Dedifferentiated amniotic fluid mesenchymal stem cell (primary cell): ENCODE data around the gene TNFRSF13B.
"Not testable (repeated sequence)": the region's sequence is repeated elsewhere in the genome, so short reads cannot be mapped to it uniquely, and the experiment has no call there.

ENCODE experiments used
- DNase-seq: peaks from one replicate; pipeline ENCODE4 v3.0.0-alpha.2; 2016; ENCODE audit errors: extremely low spot score

The TNFRSF13B gene

GRCh38 chr17:16971458-16972338 is at the start of gene TNFRSF13B:
TSS of gene TNFRSF13B (minus strand) at chr17:16972118. CDS start at chr17:16972075, 43 bp downstream.
- DNase-seq = no peak

GRCh38 chr17:17021194-17021863 is 49.4 kb upstream of the TNFRSF13B start:
- DNase-seq = no peak

- no peak for DNase-seq
Observed at GRCh38 chr17:17020821-17021193, 48.9 kb upstream of the TNFRSF13B start.

- DNase-seq = no peak
Observed at GRCh38 chr17:17019891-17020456, 48.1 kb upstream of the TNFRSF13B start.

- no peak for DNase-seq
Observed at GRCh38 chr17:17019430-17019762, 47.5 kb upstream of the TNFRSF13B start.

- no peak for DNase-seq
Observed at GRCh38 chr17:17018612-17019429, 46.9 kb upstream of the TNFRSF13B start.

- DNase-seq = no peak
Observed at GRCh38 chr17:17018021-17018441, 46.1 kb upstream of the TNFRSF13B start.

GRCh38 chr17:17017343-17018014 is 45.6 kb upstream of the TNFRSF13B start:
- DNase-seq = no peak

- not testable (repeated sequence) for DNase-seq
Observed at GRCh38 chr17:17016199-17017197, 44.6 kb upstream of the TNFRSF13B start.

- no peak for DNase-seq
Observed at GRCh38 chr17:17015230-17015629, 43.3 kb upstream of the TNFRSF13B start.

- not testable (repeated sequence) for DNase-seq
Observed at GRCh38 chr17:17014748-17015124, 42.8 kb upstream of the TNFRSF13B start.

- DNase-seq = not testable (repeated sequence)
Observed at GRCh38 chr17:17013828-17014747, 42.2 kb upstream of the TNFRSF13B start.

- peak; percentile 78 for DNase-seq
Observed at GRCh38 chr17:17011043-17011907, 39.4 kb upstream of the TNFRSF13B start.

- not testable (repeated sequence) for DNase-seq
Observed at GRCh38 chr17:17010545-17011034, 38.7 kb upstream of the TNFRSF13B start.

GRCh38 chr17:17009972-17010371 is 38.1 kb upstream of the TNFRSF13B start:
- DNase-seq = not testable (repeated sequence)

GRCh38 chr17:17008621-17009397 is 36.9 kb upstream of the TNFRSF13B start:
- DNase-seq = not testable (repeated sequence)

- not testable (repeated sequence) for DNase-seq
Observed at GRCh38 chr17:17007891-17008290, 36.0 kb upstream of the TNFRSF13B start.
